ENCODE data around the gene SYCE3. TPM values are rescaled to one million over a fixed set of nuclear protein-coding genes. Genes with fewer than 3 reads are reported as not detected.

The SYCE3 gene
- total RNA-seq, 2 donors from 2014 or later = not detected

- DNase-seq (ENCODE audit: low spot score) = no peak
- H3K27ac ChIP-seq = no peak overlapping the region
- no peak overlapping the region for H3K4me3 ChIP-seq
- H3K9me3 ChIP-seq = no peaks in the 10 kb centered on the region
- TF ChIP-seq CTCF (IDR thresholded peaks at IDR 0.05) = no peak
- no peaks in the 10 kb centered on the region for H3K36me3 ChIP-seq
- peaks cover 0 to 4% of the 10 kb centered on the region in 2 donors for H3K4me1 ChIP-seq
- H3K27me3 ChIP-seq = no peaks in the 10 kb centered on the region
Observed at GRCh38 chr22:50595189-50595588, 32.5 kb upstream of the SYCE3 start.

DNA sequence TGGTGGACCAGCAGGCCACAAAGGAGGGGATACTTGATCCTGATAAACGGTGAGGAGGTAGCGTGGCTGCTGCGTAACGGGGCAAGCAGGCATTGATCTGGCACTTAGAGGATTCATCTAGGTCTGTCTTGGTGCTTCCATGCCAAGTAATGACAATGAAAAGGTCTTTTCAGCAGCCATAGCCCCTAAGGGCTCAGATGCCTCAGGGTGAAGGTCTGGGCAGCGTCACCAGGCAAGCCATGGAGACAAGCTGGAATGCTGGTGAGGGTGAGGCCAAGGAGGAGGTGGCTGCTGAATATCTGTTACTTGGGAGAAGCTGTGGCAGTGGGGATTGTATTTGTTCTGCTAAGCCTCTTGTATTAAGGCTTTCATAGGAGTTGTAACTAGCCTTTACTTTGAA lies 24.7 kb upstream of the SYCE3 start:
- no peak overlapping the region for H3K4me3 ChIP-seq
- H3K4me1 ChIP-seq = peaks cover 0 to 8% of the 10 kb centered on the region in 2 donors
- no peaks in the 10 kb centered on the region for H3K27me3 ChIP-seq
- H3K27ac ChIP-seq = no peak overlapping the region
- DNase-seq (ENCODE audit: low spot score) = no peak
- H3K36me3 ChIP-seq = no peaks in the 10 kb centered on the region
- no peak for TF ChIP-seq CTCF (IDR thresholded peaks at IDR 0.05)
- H3K9me3 ChIP-seq = no peaks in the 10 kb centered on the region

GRCh38 chr22:50586416-50586815 lies 23.7 kb upstream of the SYCE3 start:
- H3K27me3 ChIP-seq = no peaks in the 10 kb centered on the region
- H3K27ac ChIP-seq = no peak overlapping the region
- no peaks in the 10 kb centered on the region for H3K9me3 ChIP-seq
- peaks cover 0 to 15% of the 10 kb centered on the region in 2 donors for H3K4me1 ChIP-seq
- H3K36me3 ChIP-seq = no peaks in the 10 kb centered on the region
- no peak overlapping the region for H3K4me3 ChIP-seq
- no peak for DNase-seq (ENCODE audit: low spot score)
- no peak for TF ChIP-seq CTCF (IDR thresholded peaks at IDR 0.05)

GRCh38 chr22:50585781-50586180 lies 23.1 kb upstream of the SYCE3 start:
- no peak overlapping the region for H3K27ac ChIP-seq
- no peak for TF ChIP-seq CTCF (IDR thresholded peaks at IDR 0.05)
- no peak overlapping the region for H3K4me3 ChIP-seq
- no peaks in the 10 kb centered on the region for H3K27me3 ChIP-seq
- no peaks in the 10 kb centered on the region for H3K36me3 ChIP-seq
- DNase-seq (ENCODE audit: low spot score) = no peak
- H3K4me1 ChIP-seq = peaks cover 0 to 21% of the 10 kb centered on the region in 2 donors
- H3K9me3 ChIP-seq = no peaks in the 10 kb centered on the region

DNA sequence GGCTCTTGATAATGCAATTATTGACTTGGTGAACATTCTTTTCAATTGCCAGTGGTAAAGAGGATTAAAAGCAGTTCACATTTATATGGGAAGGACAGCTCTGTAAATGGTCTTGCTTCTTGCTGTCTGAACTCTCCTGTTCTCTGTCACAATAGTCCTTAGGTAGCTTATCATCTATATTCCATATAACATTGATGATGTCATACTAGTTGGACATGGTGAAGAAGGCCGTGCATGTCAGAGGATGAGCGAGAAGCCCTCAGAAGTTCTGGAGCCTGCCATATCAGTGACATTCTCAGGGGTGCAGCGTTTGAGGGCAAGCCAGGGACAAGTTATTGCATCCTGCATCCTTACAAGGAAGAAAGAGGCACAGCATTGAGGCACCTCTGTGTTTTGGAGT lies 22.5 kb upstream of the SYCE3 start:
- Histone ChIP-seq H3K4me1 (peaks cover 0 to 22% of the 10 kb centered on the region in 2 donors), H3K4me3 (no peak overlapping the region), H3K36me3 (no peaks in the 10 kb centered on the region), H3K9me3 (no peaks in the 10 kb centered on the region), H3K27me3 (no peaks in the 10 kb centered on the region), H3K27ac (no peak overlapping the region)
- no peak for TF ChIP-seq CTCF (IDR thresholded peaks at IDR 0.05)
- DNase-seq (ENCODE audit: low spot score) = no peak

Measured in right atrium auricular region (tissue), 2 donors.